Measurements from ENCODE around the gene AREG. TPM values are rescaled to one million over a fixed set of nuclear protein-coding genes. Genes with fewer than 3 reads are reported as not detected.

AREG gene
- total RNA-seq, 4 donors from 2014 or later, result 0.63 to 2.6 (median 1.2) TPM

- Histone ChIP-seq H3K36me3 (no peaks in the 10 kb centered on the region), H3K9me3 (no peaks in the 10 kb centered on the region), H3K27ac (no peak overlapping the region), H3K27me3 (no peaks in the 10 kb centered on the region), H3K4me3 (replicated peaks in 1 of 3) (no peak overlapping the region), H3K4me1 (no peaks in the 10 kb centered on the region)
- TF ChIP-seq CTCF (IDR thresholded peaks at IDR 0.05) (no peak), POLR2A (IDR thresholded peaks at IDR 0.05) (no peak)
- 97% methylated on average over 7 of the region's 7 CpGs for WGBS, 2 donors
- no peak for DNase-seq
- intact Hi-C loops (cut with DNase I), result no loop called here
Observed at GRCh38 chr4:74439952-74440351, 5.0 kb upstream of the AREG start.

DNA sequence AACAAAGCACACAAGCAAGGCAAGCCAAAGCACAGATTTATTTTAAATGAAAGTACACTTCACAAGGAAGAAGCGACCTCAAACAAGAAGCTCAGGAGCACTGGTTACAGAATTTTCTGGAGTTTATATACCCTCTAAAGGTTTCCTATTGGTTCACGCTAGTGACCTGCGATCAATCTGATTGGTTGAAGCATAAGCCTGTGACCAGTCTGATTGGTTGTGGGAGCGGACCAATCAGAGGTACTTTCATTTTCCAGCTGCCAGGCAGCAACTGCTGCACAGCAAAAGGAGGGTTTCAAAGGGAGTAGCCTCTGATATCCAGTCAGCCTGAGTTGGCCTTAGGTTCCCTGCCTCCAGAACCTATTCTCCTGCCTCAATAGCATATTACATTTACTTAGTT is 4.6 kb upstream of the AREG start:
- H3K9me3 ChIP-seq, result no peaks in the 10 kb centered on the region
- TF ChIP-seq CTCF (IDR thresholded peaks at IDR 0.05), result no peak
- TF ChIP-seq POLR2A (IDR thresholded peaks at IDR 0.05), result no peak
- no peaks in the 10 kb centered on the region for H3K4me1 ChIP-seq
- no peaks in the 10 kb centered on the region for H3K27me3 ChIP-seq
- no peak overlapping the region for H3K27ac ChIP-seq
- intact Hi-C loops (cut with DNase I), result no loop called here
- no peak overlapping the region for H3K4me3 ChIP-seq (replicated peaks in 1 of 3)
- DNase-seq, result no peak
- no peaks in the 10 kb centered on the region for H3K36me3 ChIP-seq
- 95 to 98% methylated on average over 4 of the region's 4 CpGs for WGBS, 2 donors

- DNase-seq, result no peak
- TF ChIP-seq POLR2A (IDR thresholded peaks at IDR 0.05) (no peak), CTCF (IDR thresholded peaks at IDR 0.05) (no peak)
- no peak overlapping the region for H3K27ac ChIP-seq
- no peaks in the 10 kb centered on the region for H3K36me3 ChIP-seq
- no peak overlapping the region for H3K4me3 ChIP-seq (replicated peaks in 1 of 3)
- 94 to 100% methylated on average over 3 of the region's 3 CpGs for WGBS, 2 donors
- H3K9me3 ChIP-seq, result no peaks in the 10 kb centered on the region
- H3K4me1 ChIP-seq, result no peaks in the 10 kb centered on the region
- H3K27me3 ChIP-seq, result no peaks in the 10 kb centered on the region
- intact Hi-C loops (cut with DNase I), result no loop called here
Observed at GRCh38 chr4:74441744-74442143, 3.2 kb upstream of the AREG start.

DNA sequence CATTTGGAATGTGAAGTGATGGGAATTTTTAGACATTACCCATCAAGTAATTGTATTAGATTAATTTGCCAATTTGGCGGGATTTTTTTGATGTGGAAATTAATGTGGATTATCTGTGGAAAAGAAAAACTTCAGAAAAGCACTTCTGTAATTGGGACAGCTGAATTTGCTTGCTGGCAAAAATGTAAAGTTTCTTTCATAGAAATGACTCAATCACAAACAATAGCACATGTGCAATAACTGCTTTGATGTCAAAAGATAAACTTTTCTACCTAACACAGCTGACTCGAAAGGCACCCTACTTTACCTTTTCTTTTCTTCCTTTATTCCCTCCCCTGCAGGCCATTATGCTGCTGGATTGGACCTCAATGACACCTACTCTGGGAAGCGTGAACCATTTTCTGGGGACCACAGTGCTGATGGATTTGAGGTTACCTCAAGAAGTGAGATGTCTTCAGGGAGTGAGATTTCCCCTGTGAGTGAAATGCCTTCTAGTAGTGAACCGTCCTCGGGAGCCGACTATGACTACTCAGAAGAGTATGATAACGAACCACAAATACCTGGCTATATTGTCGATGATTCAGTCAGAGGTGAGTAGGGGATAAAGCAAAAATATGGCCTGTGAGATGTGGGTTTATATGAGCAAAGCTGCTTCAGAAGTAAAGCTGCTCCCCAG is 1.4 kb downstream of the AREG start:
- H3K27ac ChIP-seq, result no peak overlapping the region
- intact Hi-C loops (cut with DNase I), result no loop called here
- no peaks in the 10 kb centered on the region for H3K36me3 ChIP-seq
- H3K27me3 ChIP-seq, result no peaks in the 10 kb centered on the region
- no peaks in the 10 kb centered on the region for H3K9me3 ChIP-seq
- no peak for TF ChIP-seq CTCF (IDR thresholded peaks at IDR 0.05)
- no peak for TF ChIP-seq POLR2A (IDR thresholded peaks at IDR 0.05)
- no peaks in the 10 kb centered on the region for H3K4me1 ChIP-seq
- DNase-seq, result no peak
- 95% methylated on average over 8 of the region's 8 CpGs for WGBS, 2 donors
- H3K4me3 ChIP-seq (replicated peaks in 1 of 3), result no peak overlapping the region

- Histone ChIP-seq H3K27me3 (no peaks in the 10 kb centered on the region), H3K27ac (no peak overlapping the region), H3K36me3 (no peaks in the 10 kb centered on the region), H3K9me3 (no peaks in the 10 kb centered on the region), H3K4me3 (replicated peaks in 1 of 3) (no peak overlapping the region), H3K4me1 (no peaks in the 10 kb centered on the region)
- TF ChIP-seq CTCF (IDR thresholded peaks at IDR 0.05) (no peak), POLR2A (IDR thresholded peaks at IDR 0.05) (no peak)
- 95 to 97% methylated on average over 1 of the region's 1 CpG for whole genome bisulfite sequencing, 2 donors
- intact Hi-C loops (cut with DNase I), result no loop called here
- DNase-seq, result no peak
Observed at GRCh38 chr4:74446896-74447295, 2.0 kb downstream of the AREG start.

All from thyroid gland (tissue), 4 donors.